ENCODE results near the gene PRDM11.
A peak's percentile ranks its signal among the peaks of the same experiment; 100 is the strongest.

Gene PRDM11

GRCh38 chr11:45170484-45170883, 24.0 kb downstream of the PRDM11 start:
- H3K4me1 ChIP-seq (ENCODE audit: control insufficient read depth, insufficient read depth, low read length), result no peaks in the 10 kb centered on the region
- H3K36me3 ChIP-seq (ENCODE audit: control insufficient read depth, insufficient read depth, low read length, severe bottlenecking), result no peaks in the 10 kb centered on the region
- H3K9me3 ChIP-seq (ENCODE audit: control insufficient read depth, low read length), result no peaks in the 10 kb centered on the region
- no peak overlapping the region for H3K9ac ChIP-seq (ENCODE audit: low read length)
- no peaks in the 10 kb centered on the region for H3K27me3 ChIP-seq (replicated peaks; ENCODE audit: control insufficient read depth, insufficient read depth, low read length)
- no peak overlapping the region for H3K4me3 ChIP-seq (ENCODE audit: low read length)
- DNase-seq (ENCODE audit: low read depth), result no peak

- Histone ChIP-seq H3K9ac (ENCODE audit: low read length) (no peak overlapping the region), H3K9me3 (ENCODE audit: control insufficient read depth, low read length) (no peaks in the 10 kb centered on the region), H3K4me1 (ENCODE audit: control insufficient read depth, insufficient read depth, low read length) (no peaks in the 10 kb centered on the region), H3K4me3 (ENCODE audit: low read length) (no peak overlapping the region), H3K27me3 (replicated peaks; ENCODE audit: control insufficient read depth, insufficient read depth, low read length) (no peaks in the 10 kb centered on the region), H3K36me3 (ENCODE audit: control insufficient read depth, insufficient read depth, low read length, severe bottlenecking) (no peaks in the 10 kb centered on the region)
- DNase-seq (ENCODE audit: low read depth), result no peak
These were observed 25.1 kb downstream of the PRDM11 start for GRCh38 chr11:45171550-45171949.

GRCh38 chr11:45173064-45173463, 26.6 kb downstream of the PRDM11 start:
- no peaks in the 10 kb centered on the region for H3K9me3 ChIP-seq (ENCODE audit: control insufficient read depth, low read length)
- no peak for DNase-seq (ENCODE audit: low read depth)

GRCh38 chr11:45174168-45174835, 27.9 kb downstream of the PRDM11 start:
- H3K27me3 ChIP-seq (replicated peaks; ENCODE audit: control insufficient read depth, insufficient read depth, low read length), result no peaks in the 10 kb centered on the region
- H3K4me1 ChIP-seq (ENCODE audit: control insufficient read depth, insufficient read depth, low read length), result peaks cover under 1% of the 10 kb centered on the region
- H3K9ac ChIP-seq (ENCODE audit: low read length), result no peak overlapping the region
- no peaks in the 10 kb centered on the region for H3K9me3 ChIP-seq (ENCODE audit: control insufficient read depth, low read length)
- H3K4me3 ChIP-seq (ENCODE audit: low read length), result no peak overlapping the region
- no peaks in the 10 kb centered on the region for H3K36me3 ChIP-seq (ENCODE audit: control insufficient read depth, insufficient read depth, low read length, severe bottlenecking)
- DNase-seq (ENCODE audit: low read depth), result no peak

More at GRCh38 chr11:45173064-45173463, 26.6 kb downstream of the PRDM11 start:
- Histone ChIP-seq H3K4me1 (ENCODE audit: control insufficient read depth, insufficient read depth, low read length) (no peaks in the 10 kb centered on the region), H3K36me3 (ENCODE audit: control insufficient read depth, insufficient read depth, low read length, severe bottlenecking) (no peaks in the 10 kb centered on the region), H3K4me3 (ENCODE audit: low read length) (no peak overlapping the region), H3K9ac (ENCODE audit: low read length) (no peak overlapping the region), H3K27me3 (replicated peaks; ENCODE audit: control insufficient read depth, insufficient read depth, low read length) (no peaks in the 10 kb centered on the region)

GRCh38 chr11:45174963-45175362, 28.5 kb downstream of the PRDM11 start:
- H3K9me3 ChIP-seq (ENCODE audit: control insufficient read depth, low read length), result no peaks in the 10 kb centered on the region
- H3K9ac ChIP-seq (ENCODE audit: low read length), result no peak overlapping the region
- H3K36me3 ChIP-seq (ENCODE audit: control insufficient read depth, insufficient read depth, low read length, severe bottlenecking), result no peaks in the 10 kb centered on the region
- DNase-seq (ENCODE audit: low read depth), result no peak
- no peak overlapping the region for H3K4me3 ChIP-seq (ENCODE audit: low read length)
- H3K4me1 ChIP-seq (ENCODE audit: control insufficient read depth, insufficient read depth, low read length), result peaks cover 7% of the 10 kb centered on the region
- H3K27me3 ChIP-seq (replicated peaks; ENCODE audit: control insufficient read depth, insufficient read depth, low read length), result no peaks in the 10 kb centered on the region

GRCh38 chr11:45176996-45177395, 30.6 kb downstream of the PRDM11 start:
- H3K4me3 ChIP-seq (ENCODE audit: low read length), result no peak overlapping the region
- H3K27me3 ChIP-seq (replicated peaks; ENCODE audit: control insufficient read depth, insufficient read depth, low read length), result no peaks in the 10 kb centered on the region
- H3K9ac ChIP-seq (ENCODE audit: low read length), result no peak overlapping the region
- H3K9me3 ChIP-seq (ENCODE audit: control insufficient read depth, low read length), result no peaks in the 10 kb centered on the region
- DNase-seq (ENCODE audit: low read depth), result no peak
- H3K36me3 ChIP-seq (ENCODE audit: control insufficient read depth, insufficient read depth, low read length, severe bottlenecking), result no peaks in the 10 kb centered on the region
- H3K4me1 ChIP-seq (ENCODE audit: control insufficient read depth, insufficient read depth, low read length), result peaks cover 13% of the 10 kb centered on the region

GRCh38 chr11:45178223-45178622, 31.8 kb downstream of the PRDM11 start:
- no peak overlapping the region for H3K4me3 ChIP-seq (ENCODE audit: low read length)
- DNase-seq (ENCODE audit: low read depth), result no peak

GRCh38 chr11:45178890-45179671, 32.6 kb downstream of the PRDM11 start:
- no peaks in the 10 kb centered on the region for H3K27me3 ChIP-seq (replicated peaks; ENCODE audit: control insufficient read depth, insufficient read depth, low read length)
- DNase-seq (ENCODE audit: low read depth), result peak; percentile 26
- peaks cover 13% of the 10 kb centered on the region for H3K4me1 ChIP-seq (ENCODE audit: control insufficient read depth, insufficient read depth, low read length)
- no peak overlapping the region for H3K9ac ChIP-seq (ENCODE audit: low read length)
- no peaks in the 10 kb centered on the region for H3K9me3 ChIP-seq (ENCODE audit: control insufficient read depth, low read length)
- no peaks in the 10 kb centered on the region for H3K36me3 ChIP-seq (ENCODE audit: control insufficient read depth, insufficient read depth, low read length, severe bottlenecking)
- H3K4me3 ChIP-seq (ENCODE audit: low read length), result no peak overlapping the region

More at GRCh38 chr11:45178223-45178622, 31.8 kb downstream of the PRDM11 start:
- Histone ChIP-seq H3K9me3 (ENCODE audit: control insufficient read depth, low read length) (no peaks in the 10 kb centered on the region), H3K9ac (ENCODE audit: low read length) (no peak overlapping the region), H3K4me1 (ENCODE audit: control insufficient read depth, insufficient read depth, low read length) (peaks cover 13% of the 10 kb centered on the region), H3K36me3 (ENCODE audit: control insufficient read depth, insufficient read depth, low read length, severe bottlenecking) (no peaks in the 10 kb centered on the region), H3K27me3 (replicated peaks; ENCODE audit: control insufficient read depth, insufficient read depth, low read length) (no peaks in the 10 kb centered on the region)

GRCh38 chr11:45179686-45180178, 33.3 kb downstream of the PRDM11 start:
- no peak for DNase-seq (ENCODE audit: low read depth)
- Histone ChIP-seq H3K9ac (ENCODE audit: low read length) (peak overlapping the region; percentile 71), H3K27me3 (replicated peaks; ENCODE audit: control insufficient read depth, insufficient read depth, low read length) (no peaks in the 10 kb centered on the region), H3K9me3 (ENCODE audit: control insufficient read depth, low read length) (no peaks in the 10 kb centered on the region), H3K4me1 (ENCODE audit: control insufficient read depth, insufficient read depth, low read length) (peaks cover 13% of the 10 kb centered on the region), H3K36me3 (ENCODE audit: control insufficient read depth, insufficient read depth, low read length, severe bottlenecking) (no peaks in the 10 kb centered on the region), H3K4me3 (ENCODE audit: low read length) (peak overlapping the region; percentile 74)

- H3K9ac ChIP-seq (ENCODE audit: low read length), result peak overlapping the region; percentile 76
- no peaks in the 10 kb centered on the region for H3K27me3 ChIP-seq (replicated peaks; ENCODE audit: control insufficient read depth, insufficient read depth, low read length)
- H3K9me3 ChIP-seq (ENCODE audit: control insufficient read depth, low read length), result no peaks in the 10 kb centered on the region
- H3K36me3 ChIP-seq (ENCODE audit: control insufficient read depth, insufficient read depth, low read length, severe bottlenecking), result no peaks in the 10 kb centered on the region
- peaks cover 13% of the 10 kb centered on the region for H3K4me1 ChIP-seq (ENCODE audit: control insufficient read depth, insufficient read depth, low read length)
- peak overlapping the region; percentile 74 for H3K4me3 ChIP-seq (ENCODE audit: low read length)
- peak; percentile 62 for DNase-seq (ENCODE audit: low read depth)
These were observed 33.9 kb downstream of the PRDM11 start for GRCh38 chr11:45180179-45180847.

- peak; percentile 93 for DNase-seq (ENCODE audit: low read depth)
- H3K4me3 ChIP-seq (ENCODE audit: low read length), result peak overlapping the region; percentile 70
- H3K4me1 ChIP-seq (ENCODE audit: control insufficient read depth, insufficient read depth, low read length), result peaks cover 13% of the 10 kb centered on the region
- H3K36me3 ChIP-seq (ENCODE audit: control insufficient read depth, insufficient read depth, low read length, severe bottlenecking), result no peaks in the 10 kb centered on the region
- peak overlapping the region; percentile 76 for H3K9ac ChIP-seq (ENCODE audit: low read length)
- no peaks in the 10 kb centered on the region for H3K9me3 ChIP-seq (ENCODE audit: control insufficient read depth, low read length)
- no peaks in the 10 kb centered on the region for H3K27me3 ChIP-seq (replicated peaks; ENCODE audit: control insufficient read depth, insufficient read depth, low read length)
These were observed 34.4 kb downstream of the PRDM11 start for GRCh38 chr11:45180848-45181192.

Measured in adipocyte (in vitro differentiated cells).